GM23338 (cell line): Measurements from ENCODE around the gene NOC2L. TPM values are rescaled to one million over a fixed set of nuclear protein-coding genes. Genes with fewer than 3 reads are reported as not detected.
A peak's percentile ranks its signal among the peaks of the same experiment; 100 is the strongest.
"Not testable (repeated sequence)": the region's sequence is repeated elsewhere in the genome, so short reads cannot be mapped to it uniquely, and the experiment has no call there.

ENCODE experiments used
- ATAC-seq: fragments of 200-7000 bp; cut with Tn5 transposase; 3 replicates; pipeline ENCODE4 v1.9.1; 2020
- DNase-seq: peaks from one replicate; pipeline ENCODE4 v3.0.0-alpha.2; 2015; ENCODE audit warnings: low spot score
- H2AFZ ChIP-seq: fragments of 200-600 bp; sonication (generic); 2 replicates; pipeline ENCODE4 v1.8.0; 2016; ENCODE audit warnings: antibody characterized with exemption, mild to moderate bottlenecking, moderate library complexity
- H3F3A ChIP-seq: fragments of 200-600 bp; sonication (generic); replicated peaks from 2 replicates; pipeline ENCODE4 v1.8.0; 2017; ENCODE audit warnings: antibody characterized with exemption, mixed run types, low read depth
- H3K27ac ChIP-seq: fragments of 200-600 bp; sonication (generic); 2 replicates; pipeline ENCODE4 v1.6.1; 2016; ENCODE audit warnings: low read depth
- H3K27me3 ChIP-seq: fragments of 200-600 bp; sonication (generic); 2 replicates; pipeline ENCODE4 v1.8.0; 2016; ENCODE audit warnings: mild to moderate bottlenecking, mixed run types, moderate library complexity; ENCODE audit not compliant: insufficient read depth
- H3K36me3 ChIP-seq: fragments of 200-600 bp; sonication (generic); 2 replicates; pipeline ENCODE4 v1.8.0; 2016; ENCODE audit warnings: mild to moderate bottlenecking; ENCODE audit not compliant: insufficient read depth
- H3K4me1 ChIP-seq: fragments of 200-600 bp; sonication (generic); 2 replicates; pipeline ENCODE4 v1.8.0; 2016; ENCODE audit warnings: mild to moderate bottlenecking, moderate library complexity; ENCODE audit not compliant: insufficient read depth
- H3K4me2 ChIP-seq: fragments of 200-600 bp; sonication (generic); 2 replicates; pipeline ENCODE4 v1.7.1; 2017; ENCODE audit warnings: mixed run types
- H3K4me3 ChIP-seq: fragments of 200-600 bp; sonication (generic); 2 replicates; pipeline ENCODE4 v1.6.1; 2016; ENCODE audit warnings: mixed run types
- H3K79me2 ChIP-seq: fragments of 200-600 bp; sonication (generic); replicated peaks from 2 replicates; pipeline ENCODE4 v1.8.0; 2017; ENCODE audit warnings: mild to moderate bottlenecking; ENCODE audit not compliant: insufficient read depth
- H3K9me2 ChIP-seq: fragments of 200-600 bp; sonication (generic); 2 replicates; pipeline ENCODE4 v1.8.0; 2017; ENCODE audit not compliant: insufficient read depth
- H4K20me1 ChIP-seq: fragments of 200-600 bp; sonication (generic); replicated peaks from 2 replicates; pipeline ENCODE4 v1.8.0; 2017; ENCODE audit warnings: mild to moderate bottlenecking; ENCODE audit not compliant: insufficient read depth
- H3K27ac Mint-ChIP-seq: 2 replicates; pipeline ENCODE4 v1.8.0; 2020; ENCODE audit warnings: inconsistent platforms, mild to moderate bottlenecking, moderate library complexity, mixed read lengths
- H3K27me3 Mint-ChIP-seq: 3 replicates; pipeline ENCODE4 v1.8.0; 2022; ENCODE audit warnings: low read depth, mild to moderate bottlenecking, moderate library complexity, mixed read lengths, inconsistent platforms; ENCODE audit not compliant: insufficient read depth, poor library complexity
- H3K36me3 Mint-ChIP-seq: 3 replicates; pipeline ENCODE4 v1.8.0; 2021; ENCODE audit warnings: low read depth, mild to moderate bottlenecking, inconsistent platforms, moderate library complexity, mixed read lengths
- H3K4me1 Mint-ChIP-seq: 3 replicates; pipeline ENCODE4 v1.8.0; 2020; ENCODE audit warnings: mild to moderate bottlenecking, inconsistent platforms, mixed read lengths
- H3K4me3 Mint-ChIP-seq: 3 replicates; pipeline ENCODE4 v1.8.0; 2021; ENCODE audit warnings: moderate library complexity, mild to moderate bottlenecking, inconsistent platforms, mixed read lengths
- H3K9me3 Mint-ChIP-seq: 3 replicates; pipeline ENCODE4 v1.8.0; 2020; ENCODE audit warnings: moderate library complexity, mild to moderate bottlenecking, inconsistent platforms, mixed read lengths
- EZH2phosphoT487 ChIP-seq: fragments of 200-600 bp; sonication (generic); IDR thresholded peaks from one replicate; pipeline ENCODE4 v1.8.1; 2018; ENCODE audit warnings: antibody characterized with exemption; ENCODE audit not compliant: unreplicated experiment
- polyA plus RNA-seq: library from polyadenylated mRNA; unstranded; fragments of >200 nt; fragmentation: Nextera tagmentation; extraction: Ambion mirVana; gene quantifications from 2 replicates; pipeline ENCODE4 v1.2.1, GENCODE V29; 2016
- total RNA-seq: library from RNA; depleted of rRNA; stranded (reverse); fragments of >200 nt; shearing (Covaris generic); gene quantifications from 2 replicates; pipeline ENCODE4 v1.2.3, GENCODE V29; 2014
- TF ChIP-seq, protein P1 (sequence below): IDR thresholded peaks from one replicate; pipeline ENCODE4 v1.6.1; 2018; ENCODE audit warnings: antibody characterized with exemption; ENCODE audit not compliant: unreplicated experiment
- TF ChIP-seq, protein P2 (sequence below), 2 experiments: fragments of 200-600 bp in 1 of 2; sonication (generic) in 1 of 2; conservative IDR thresholded peaks; 2 replicates each; pipeline versions ENCODE4 v1.5.1 to v1.6.1; 2016 to 2017; ENCODE audit warnings: antibody characterized with exemption in 2 of 2, low read depth in 2 of 2, mild to moderate bottlenecking in 2 of 2, moderate library complexity in 1 of 2

NOC2L gene
- total and polyA plus RNA-seq, 2 experiments from 2014 or later = 79.3 to 125 TPM

DNA sequence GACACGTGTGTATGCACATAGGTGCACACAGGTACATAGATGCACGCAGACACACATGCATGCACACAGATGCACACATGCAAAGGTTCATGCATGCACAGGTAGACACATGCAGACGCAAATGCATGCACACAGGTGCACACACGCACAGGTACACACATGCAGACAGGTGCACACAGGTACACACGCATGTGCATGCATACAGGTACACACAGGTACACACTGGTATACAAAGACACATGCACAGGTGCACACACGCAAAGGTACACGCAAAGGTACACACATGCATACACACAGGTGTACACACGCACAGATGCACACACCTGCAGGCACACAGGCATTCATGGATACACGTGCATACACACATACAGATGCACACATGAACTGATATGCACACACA, 8.8 kb downstream of the NOC2L start (continued):
- TF ChIP-seq, protein P1, sequence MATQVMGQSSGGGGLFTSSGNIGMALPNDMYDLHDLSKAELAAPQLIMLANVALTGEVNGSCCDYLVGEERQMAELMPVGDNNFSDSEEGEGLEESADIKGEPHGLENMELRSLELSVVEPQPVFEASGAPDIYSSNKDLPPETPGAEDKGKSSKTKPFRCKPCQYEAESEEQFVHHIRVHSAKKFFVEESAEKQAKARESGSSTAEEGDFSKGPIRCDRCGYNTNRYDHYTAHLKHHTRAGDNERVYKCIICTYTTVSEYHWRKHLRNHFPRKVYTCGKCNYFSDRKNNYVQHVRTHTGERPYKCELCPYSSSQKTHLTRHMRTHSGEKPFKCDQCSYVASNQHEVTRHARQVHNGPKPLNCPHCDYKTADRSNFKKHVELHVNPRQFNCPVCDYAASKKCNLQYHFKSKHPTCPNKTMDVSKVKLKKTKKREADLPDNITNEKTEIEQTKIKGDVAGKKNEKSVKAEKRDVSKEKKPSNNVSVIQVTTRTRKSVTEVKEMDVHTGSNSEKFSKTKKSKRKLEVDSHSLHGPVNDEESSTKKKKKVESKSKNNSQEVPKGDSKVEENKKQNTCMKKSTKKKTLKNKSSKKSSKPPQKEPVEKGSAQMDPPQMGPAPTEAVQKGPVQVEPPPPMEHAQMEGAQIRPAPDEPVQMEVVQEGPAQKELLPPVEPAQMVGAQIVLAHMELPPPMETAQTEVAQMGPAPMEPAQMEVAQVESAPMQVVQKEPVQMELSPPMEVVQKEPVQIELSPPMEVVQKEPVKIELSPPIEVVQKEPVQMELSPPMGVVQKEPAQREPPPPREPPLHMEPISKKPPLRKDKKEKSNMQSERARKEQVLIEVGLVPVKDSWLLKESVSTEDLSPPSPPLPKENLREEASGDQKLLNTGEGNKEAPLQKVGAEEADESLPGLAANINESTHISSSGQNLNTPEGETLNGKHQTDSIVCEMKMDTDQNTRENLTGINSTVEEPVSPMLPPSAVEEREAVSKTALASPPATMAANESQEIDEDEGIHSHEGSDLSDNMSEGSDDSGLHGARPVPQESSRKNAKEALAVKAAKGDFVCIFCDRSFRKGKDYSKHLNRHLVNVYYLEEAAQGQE = no peak

DNA sequence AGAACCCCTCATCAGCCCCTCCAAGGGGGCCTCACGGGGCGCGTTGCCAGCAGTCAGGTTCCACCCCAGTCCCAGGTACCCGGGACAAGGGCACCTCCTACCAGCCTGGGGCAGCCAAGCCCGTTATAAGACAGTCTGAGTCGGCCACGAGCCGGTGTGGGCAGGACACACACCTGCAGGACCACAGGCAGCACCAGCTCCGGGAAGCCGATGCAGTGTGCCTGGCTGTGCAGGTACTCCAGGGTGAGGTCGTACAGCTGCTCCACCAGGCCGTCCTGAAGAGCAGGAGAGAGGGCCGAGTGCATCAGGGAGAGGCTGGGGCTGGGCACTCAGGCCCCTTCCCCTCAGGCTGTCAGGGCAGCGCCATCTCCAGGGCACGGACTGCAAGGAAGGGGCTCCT, 11.1 kb downstream of the NOC2L start:
- H3K36me3 ChIP-seq = peaks cover 17% of the 10 kb centered on the region
- H3K27ac ChIP-seq = no peak overlapping the region
- Mint-ChIP-seq H3K27me3 (peaks cover 16% of the 10 kb centered on the region), H3K27ac (no peak overlapping the region), H3K4me1 (peaks cover 4% of the 10 kb centered on the region; the same call in 1 of the 3 replicates), H3K4me3 (no peak overlapping the region), H3K9me3 (peaks cover 3% of the 10 kb centered on the region; the same call in 1 of the 3 replicates), H3K36me3 (peaks cover 45% of the 10 kb centered on the region)
- peaks cover 13% of the 10 kb centered on the region for H3K27me3 ChIP-seq
- H3K4me3 ChIP-seq = no peak overlapping the region
- 0 out of 2 replicates have a peak, but pooled peaks cover 4% of the 10 kb centered on the region for H3K4me1 ChIP-seq
- H3F3A ChIP-seq = 0 out of 2 replicates have a peak, but pooled peaks cover 3% of the 10 kb centered on the region
- no peak overlapping the region for H3K4me2 ChIP-seq
- no peak overlapping the region for H2AFZ ChIP-seq
- H3K79me2 ChIP-seq = no peaks in the 10 kb centered on the region
- no peak for DNase-seq
- no peak for ATAC-seq
- TF ChIP-seq, protein P2, sequence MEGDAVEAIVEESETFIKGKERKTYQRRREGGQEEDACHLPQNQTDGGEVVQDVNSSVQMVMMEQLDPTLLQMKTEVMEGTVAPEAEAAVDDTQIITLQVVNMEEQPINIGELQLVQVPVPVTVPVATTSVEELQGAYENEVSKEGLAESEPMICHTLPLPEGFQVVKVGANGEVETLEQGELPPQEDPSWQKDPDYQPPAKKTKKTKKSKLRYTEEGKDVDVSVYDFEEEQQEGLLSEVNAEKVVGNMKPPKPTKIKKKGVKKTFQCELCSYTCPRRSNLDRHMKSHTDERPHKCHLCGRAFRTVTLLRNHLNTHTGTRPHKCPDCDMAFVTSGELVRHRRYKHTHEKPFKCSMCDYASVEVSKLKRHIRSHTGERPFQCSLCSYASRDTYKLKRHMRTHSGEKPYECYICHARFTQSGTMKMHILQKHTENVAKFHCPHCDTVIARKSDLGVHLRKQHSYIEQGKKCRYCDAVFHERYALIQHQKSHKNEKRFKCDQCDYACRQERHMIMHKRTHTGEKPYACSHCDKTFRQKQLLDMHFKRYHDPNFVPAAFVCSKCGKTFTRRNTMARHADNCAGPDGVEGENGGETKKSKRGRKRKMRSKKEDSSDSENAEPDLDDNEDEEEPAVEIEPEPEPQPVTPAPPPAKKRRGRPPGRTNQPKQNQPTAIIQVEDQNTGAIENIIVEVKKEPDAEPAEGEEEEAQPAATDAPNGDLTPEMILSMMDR (conservative IDR thresholded peaks at IDR 0.05; ENCODE audit: low read depth in 2 of 2) = peak in 1 of 2 experiments; percentile 17; a peak in 1 of 4 replicates
- no peak for TF ChIP-seq EZH2phosphoT487
- no peaks in the 10 kb centered on the region for H3K9me2 ChIP-seq
- H4K20me1 ChIP-seq = no peaks in the 10 kb centered on the region; the same call in 1 of the 2 replicates

DNA sequence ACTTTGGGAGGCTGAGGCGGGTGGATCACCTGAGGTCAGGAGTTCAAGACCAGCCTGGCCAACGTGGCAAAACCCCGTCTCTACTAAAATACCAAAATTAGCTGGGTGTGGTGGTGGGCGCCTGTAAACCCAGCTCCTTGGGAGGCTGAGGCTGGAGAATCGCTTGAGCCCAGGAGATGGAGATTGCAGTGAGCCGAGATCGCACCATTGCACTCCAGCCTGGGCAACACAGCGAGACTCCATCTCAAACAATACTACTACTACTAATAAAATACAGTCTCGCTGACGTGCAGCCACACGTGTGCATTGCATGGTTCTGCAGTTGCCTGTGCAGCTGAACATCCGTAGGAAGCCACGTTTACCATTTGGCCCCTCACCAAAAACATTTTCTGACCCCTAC, 12.2 kb downstream of the NOC2L start:
- not testable (repeated sequence) for H3K4me1 Mint-ChIP-seq, DNase-seq, H2AFZ ChIP-seq, H4K20me1 ChIP-seq, H3F3A ChIP-seq, H3K9me3 Mint-ChIP-seq, H3K79me2 ChIP-seq, H3K4me2 ChIP-seq, ATAC-seq, H3K27ac Mint-ChIP-seq, H3K27ac ChIP-seq, H3K4me1 ChIP-seq, H3K9me2 ChIP-seq, H3K4me3 ChIP-seq, H3K4me3 Mint-ChIP-seq
- H3K36me3 ChIP-seq = peaks cover 17% of the 10 kb centered on the region
- H3K27me3 ChIP-seq = peaks cover 24% of the 10 kb centered on the region
- H3K27me3 Mint-ChIP-seq = peaks cover 19% of the 10 kb centered on the region
- H3K36me3 Mint-ChIP-seq = peaks cover 44% of the 10 kb centered on the region
